H9 (cell line): ENCODE results near the gene GATA6. TPM values are rescaled to one million over a fixed set of nuclear protein-coding genes. Genes with fewer than 3 reads are reported as not detected.

Source experiments
- DNase-seq: peaks from one replicate; pipeline ENCODE4 v3.0.0-alpha.2; 2017
- H2AFZ ChIP-seq: one replicate; pipeline ENCODE4 v1.6.1; 2013; ENCODE audit warnings: mild to moderate bottlenecking, low read length, control low read depth, moderate library complexity
- H2AK5ac ChIP-seq: 2 replicates; pipeline ENCODE4 v1.6.1; 2013; ENCODE audit warnings: low read length, control low read depth, mixed read lengths; ENCODE audit not compliant: insufficient read length
- H2BK120ac ChIP-seq: one replicate; pipeline ENCODE4 v1.6.1; 2013; ENCODE audit warnings: low read depth, mild to moderate bottlenecking, low read length, control low read depth, inconsistent platforms; ENCODE audit not compliant: poor library complexity, severe bottlenecking
- H2BK12ac ChIP-seq: 2 replicates; pipeline ENCODE4 v1.6.1; 2013; ENCODE audit warnings: low read length, control low read depth, mixed read lengths, low read depth; ENCODE audit not compliant: insufficient read length
- H2BK15ac ChIP-seq: 2 replicates; pipeline ENCODE4 v1.6.1; 2013; ENCODE audit warnings: low read depth, low read length, control low read depth
- H2BK20ac ChIP-seq: one replicate; pipeline ENCODE4 v1.6.1; 2013; ENCODE audit warnings: low read depth, mild to moderate bottlenecking, low read length, control low read depth, inconsistent platforms; ENCODE audit not compliant: poor library complexity, severe bottlenecking
- H2BK5ac ChIP-seq: 2 replicates; pipeline ENCODE4 v1.6.1; 2013; ENCODE audit warnings: low read length, control low read depth, mixed read lengths; ENCODE audit not compliant: insufficient read length
- H3K14ac ChIP-seq: 2 replicates; pipeline ENCODE4 v1.6.1; 2013; ENCODE audit warnings: low read length, control low read depth; ENCODE audit not compliant: insufficient read depth
- H3K18ac ChIP-seq: 2 replicates; pipeline ENCODE4 v1.6.1; 2013; ENCODE audit warnings: low read depth, mild to moderate bottlenecking, mixed read lengths, low read length, control low read depth; ENCODE audit not compliant: insufficient read length
- H3K23ac ChIP-seq: 2 replicates; pipeline ENCODE4 v1.6.1; 2013; ENCODE audit warnings: low read length, control low read depth, mixed read lengths, low read depth; ENCODE audit not compliant: insufficient read length
- H3K23me2 ChIP-seq: 2 replicates; pipeline ENCODE4 v1.6.1; 2013; ENCODE audit warnings: low read depth, mild to moderate bottlenecking, mixed read lengths, low read length, control low read depth; ENCODE audit not compliant: insufficient read length, poor library complexity, severe bottlenecking
- H3K27ac ChIP-seq: 2 replicates; pipeline ENCODE4 v1.5.1; 2013; ENCODE audit warnings: low read length, control low read depth, mixed read lengths, low read depth; ENCODE audit not compliant: insufficient read length
- H3K27me3 ChIP-seq: 2 replicates; pipeline ENCODE4 v1.6.1; 2013; ENCODE audit warnings: low read length, control low read depth, inconsistent platforms; ENCODE audit not compliant: insufficient read depth
- H3K4ac ChIP-seq: 2 replicates; pipeline ENCODE4 v1.6.1; 2013; ENCODE audit warnings: low read depth, mild to moderate bottlenecking, control low read depth, inconsistent platforms, low read length, moderate library complexity
- H3K4me1 ChIP-seq: 2 replicates; pipeline ENCODE4 v1.6.1; 2013; ENCODE audit warnings: low read length, control low read depth, inconsistent platforms; ENCODE audit not compliant: insufficient read depth
- H3K4me2 ChIP-seq: 2 replicates; pipeline ENCODE4 v1.6.1; 2013; ENCODE audit warnings: low read length, control low read depth, mixed read lengths; ENCODE audit not compliant: insufficient read length, insufficient read depth
- H3K56ac ChIP-seq: 2 replicates; pipeline ENCODE4 v1.6.1; 2013; ENCODE audit warnings: low read depth, mild to moderate bottlenecking, mixed read lengths, low read length, control low read depth; ENCODE audit not compliant: insufficient read length
- H3K79me1 ChIP-seq: 2 replicates; pipeline ENCODE4 v1.6.1; 2013; ENCODE audit warnings: low read depth, mild to moderate bottlenecking, moderate library complexity, low read length, control low read depth, inconsistent platforms; ENCODE audit not compliant: insufficient read depth, poor library complexity, severe bottlenecking
- H3K79me2 ChIP-seq: 2 replicates; pipeline ENCODE4 v1.6.1; 2013; ENCODE audit warnings: low read length, control low read depth, inconsistent platforms; ENCODE audit not compliant: insufficient read depth
- H3K9ac ChIP-seq: 2 replicates; pipeline ENCODE4 v1.6.1; 2013; ENCODE audit warnings: low read length, control low read depth, mixed read lengths; ENCODE audit not compliant: insufficient read length; ENCODE audit errors: extremely low read depth
- H3K9me3 ChIP-seq: one replicate; pipeline ENCODE4 v1.6.1; 2013; ENCODE audit warnings: low read depth, low read length, inconsistent platforms; ENCODE audit not compliant: control insufficient read depth
- H3T11ph ChIP-seq: one replicate; pipeline ENCODE4 v1.6.1; 2013; ENCODE audit warnings: mild to moderate bottlenecking, low read length, control low read depth, inconsistent platforms
- H4K20me1 ChIP-seq: one replicate; pipeline ENCODE4 v1.6.1; 2013; ENCODE audit not compliant: control insufficient read depth, insufficient read length, insufficient read depth
- H4K5ac ChIP-seq: 2 replicates; pipeline ENCODE4 v1.6.1; 2013; ENCODE audit warnings: low read depth, mild to moderate bottlenecking, mixed read lengths, low read length, control low read depth; ENCODE audit not compliant: insufficient read length
- H4K8ac ChIP-seq: replicated peaks from 2 replicates; pipeline ENCODE4 v1.6.1; 2013; ENCODE audit warnings: low read length, control low read depth, mixed read lengths, low read depth; ENCODE audit not compliant: insufficient read length
- H4K91ac ChIP-seq: 2 replicates; pipeline ENCODE4 v1.6.1; 2013; ENCODE audit warnings: low read depth, mild to moderate bottlenecking, moderate library complexity, mixed read lengths, low read length, control low read depth; ENCODE audit not compliant: insufficient read length
- H3K27ac Mint-ChIP-seq, 3 experiments: 2 replicates in 2 of 3; 3 replicates in 1 of 3; pipeline ENCODE4 v1.8.0; 2020 to 2021; ENCODE audit warnings: mixed read lengths in 3 of 3, mild to moderate bottlenecking in 1 of 3, moderate library complexity in 1 of 3
- H3K27me3 Mint-ChIP-seq: 2 replicates; pipeline ENCODE4 v1.8.0; 2021; ENCODE audit warnings: low read depth, mild to moderate bottlenecking, moderate library complexity, mixed read lengths
- H3K36me3 Mint-ChIP-seq, 3 experiments: 2 replicates in 2 of 3; 3 replicates in 1 of 3; pipeline ENCODE4 v1.8.0; 2020 to 2021; ENCODE audit warnings: low read depth in 3 of 3, mixed read lengths in 3 of 3; ENCODE audit not compliant: insufficient read depth in 1 of 3
- H3K4me1 Mint-ChIP-seq, 2 experiments: 2 replicates each; pipeline ENCODE4 v1.8.0; 2020; ENCODE audit warnings: mixed read lengths in 2 of 2
- H3K4me3 Mint-ChIP-seq, 2 experiments: 2 replicates in 1 of 2; 3 replicates in 1 of 2; pipeline ENCODE4 v1.8.0; 2020 to 2021; ENCODE audit warnings: mild to moderate bottlenecking in 2 of 2, mixed read lengths in 2 of 2, moderate library complexity in 1 of 2
- H3K9me3 Mint-ChIP-seq, 2 experiments: 2 replicates in 1 of 2; 3 replicates in 1 of 2; pipeline ENCODE4 v1.8.0; 2020; ENCODE audit warnings: mild to moderate bottlenecking in 2 of 2, mixed read lengths in 2 of 2, moderate library complexity in 1 of 2
- CTCF ChIP-seq: fragments of 200-600 bp; sonication (generic); conservative IDR thresholded peaks from 3 replicates; pipeline ENCODE4 v1.8.0; 2021; ENCODE audit warnings: antibody characterized with exemption, mild to moderate bottlenecking
- total RNA-seq: library from RNA; stranded (reverse); gene quantifications from 2 replicates; pipeline ENCODE4 v1.2.1, GENCODE V29; 2021

Gene GATA6
- total RNA-seq, 1 experiment from 2014 or later = not detected

GRCh38 chr18:22179174-22179573 lies 9.8 kb downstream of the GATA6 start:
- DNase-seq = no peak
- TF ChIP-seq CTCF = no peak
- Histone ChIP-seq H3T11ph (no peak overlapping the region), H3K79me2 (no peaks in the 10 kb centered on the region), H3K79me1 (no peaks in the 10 kb centered on the region), H2BK120ac (no peak overlapping the region), H3K23me2 (peaks cover 4% of the 10 kb centered on the region), H3K14ac (no peak overlapping the region), H4K91ac (no peak overlapping the region), H2BK5ac (no peak overlapping the region), H3K27me3 (peaks cover 52% of the 10 kb centered on the region), H4K5ac (no peak overlapping the region), H2BK20ac (no peak overlapping the region), H3K56ac (no peak overlapping the region), H3K9me3 (no peaks in the 10 kb centered on the region), H3K4me1 (no peaks in the 10 kb centered on the region), H2AFZ (no peak overlapping the region), H3K4me2 (no peak overlapping the region), H3K23ac (no peak overlapping the region), H3K4ac (no peak overlapping the region), H2BK12ac (no peak overlapping the region), H4K8ac (no peak overlapping the region), H2AK5ac (no peak overlapping the region), H3K27ac (no peak overlapping the region), H4K20me1 (no peaks in the 10 kb centered on the region), H2BK15ac (no peak overlapping the region), H3K9ac (no peak overlapping the region), H3K18ac (no peak overlapping the region)
- no peaks in the 10 kb centered on the region for H3K36me3 Mint-ChIP-seq
- no peak overlapping the region for H3K27ac Mint-ChIP-seq
- H3K27me3 Mint-ChIP-seq = peaks cover 88% of the 10 kb centered on the region
- H3K4me1 Mint-ChIP-seq = peaks cover 0 to 14% of the 10 kb centered on the region in 2 experiments; a peak in 2 of 4 replicates
- H3K9me3 Mint-ChIP-seq = peaks cover under 1 to 13% of the 10 kb centered on the region in 2 experiments; a peak in 2 of 5 replicates
- H3K4me3 Mint-ChIP-seq = no peak overlapping the region
